ENCODE data around the gene TRIM9.

DNA sequence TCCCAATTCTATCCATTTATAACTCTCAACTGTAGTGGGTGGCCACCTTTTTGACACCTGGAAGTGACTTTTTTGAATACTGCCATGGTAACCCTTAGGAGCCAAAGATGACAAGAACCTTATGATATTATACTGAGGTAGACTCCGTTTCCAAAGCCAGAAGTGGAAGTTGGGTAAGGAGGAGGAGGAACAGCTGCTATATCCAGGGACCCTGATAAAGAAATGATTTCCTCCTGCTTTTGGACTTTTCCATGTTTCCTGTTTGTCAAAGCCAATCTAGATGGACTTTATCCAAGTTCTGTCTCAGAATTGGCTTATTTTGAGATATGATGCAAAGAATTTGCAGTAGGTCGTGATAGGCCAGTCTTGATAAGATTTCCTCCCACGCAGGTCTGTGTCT lies 14.3 kb downstream of the TRIM9 start:
- TF ChIP-seq, protein P1, sequence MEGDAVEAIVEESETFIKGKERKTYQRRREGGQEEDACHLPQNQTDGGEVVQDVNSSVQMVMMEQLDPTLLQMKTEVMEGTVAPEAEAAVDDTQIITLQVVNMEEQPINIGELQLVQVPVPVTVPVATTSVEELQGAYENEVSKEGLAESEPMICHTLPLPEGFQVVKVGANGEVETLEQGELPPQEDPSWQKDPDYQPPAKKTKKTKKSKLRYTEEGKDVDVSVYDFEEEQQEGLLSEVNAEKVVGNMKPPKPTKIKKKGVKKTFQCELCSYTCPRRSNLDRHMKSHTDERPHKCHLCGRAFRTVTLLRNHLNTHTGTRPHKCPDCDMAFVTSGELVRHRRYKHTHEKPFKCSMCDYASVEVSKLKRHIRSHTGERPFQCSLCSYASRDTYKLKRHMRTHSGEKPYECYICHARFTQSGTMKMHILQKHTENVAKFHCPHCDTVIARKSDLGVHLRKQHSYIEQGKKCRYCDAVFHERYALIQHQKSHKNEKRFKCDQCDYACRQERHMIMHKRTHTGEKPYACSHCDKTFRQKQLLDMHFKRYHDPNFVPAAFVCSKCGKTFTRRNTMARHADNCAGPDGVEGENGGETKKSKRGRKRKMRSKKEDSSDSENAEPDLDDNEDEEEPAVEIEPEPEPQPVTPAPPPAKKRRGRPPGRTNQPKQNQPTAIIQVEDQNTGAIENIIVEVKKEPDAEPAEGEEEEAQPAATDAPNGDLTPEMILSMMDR (conservative IDR thresholded peaks at IDR 0.05; ENCODE audit: low read depth, low read length): no peak
- TF ChIP-seq EZH2 (IDR thresholded peaks at IDR 0.05; ENCODE audit: borderline replicate concordance, low read depth, low read length, poor library complexity, severe bottlenecking): no peak

Data from A673 (cell line).